GM21423 (cell line): Measurements from ENCODE around the gene VPS33A.
"Not testable (repeated sequence)": the region's sequence is repeated elsewhere in the genome, so short reads cannot be mapped to it uniquely, and the experiment has no call there.

ENCODE experiments used
- ATAC-seq: cut with Tn5 transposase; IDR thresholded peaks from one replicate; pipeline ENCODE4 v1.9.1; 2021; ENCODE audit warnings: mild to moderate bottlenecking, moderate library complexity; ENCODE audit not compliant: unreplicated experiment

Gene VPS33A

DNA sequence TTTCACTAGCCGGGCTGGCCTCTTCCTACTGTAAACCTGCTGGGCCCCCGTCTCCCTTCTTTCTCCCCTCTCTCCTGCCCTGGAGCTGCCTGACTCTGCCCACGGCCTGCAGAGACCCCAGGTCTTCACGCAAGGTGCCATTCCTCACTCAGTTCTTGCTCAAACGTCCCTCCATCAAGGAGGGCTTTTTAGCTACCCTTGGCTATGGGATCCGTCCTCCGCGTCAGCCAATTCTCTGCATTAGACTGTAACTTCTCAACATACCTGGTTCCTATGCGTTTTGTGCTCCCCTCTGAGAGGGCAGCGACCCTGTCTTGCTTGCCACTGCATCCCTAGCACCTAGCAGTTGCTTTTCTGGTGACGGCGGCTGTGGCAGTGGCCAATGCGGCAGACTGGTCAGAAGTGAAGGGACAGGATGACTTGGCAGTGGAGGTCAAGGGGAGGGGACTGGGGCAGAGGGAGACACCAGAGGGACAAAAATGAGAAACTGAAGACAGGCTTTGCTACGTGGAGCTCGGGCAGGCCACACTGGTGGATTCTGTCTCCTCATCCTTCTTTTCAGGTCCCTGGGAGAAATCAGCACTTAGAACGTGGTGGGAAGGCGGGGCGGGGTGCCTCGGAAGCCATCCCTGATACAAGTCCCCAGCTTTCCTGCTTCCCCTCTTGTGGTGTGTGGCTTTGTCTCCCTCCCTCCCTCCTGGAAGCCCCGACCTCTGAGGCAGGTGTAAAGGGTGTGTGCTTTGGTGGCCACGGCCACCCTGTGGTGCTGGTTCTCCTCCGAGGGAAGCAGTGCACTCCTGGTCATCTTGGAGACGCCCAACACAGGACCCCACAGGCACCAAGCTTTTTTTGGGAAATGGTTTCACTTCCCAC, 61.0 kb downstream of the VPS33A start:
- ATAC-seq: no peak

- ATAC-seq: no peak
Measured at GRCh38 chr12:122204167-122205052, 61.9 kb downstream of the VPS33A start.

GRCh38 chr12:122203301-122204166, 62.8 kb downstream of the VPS33A start, which contains the start of gene B3GNT4:
Gene B3GNT4 (plus strand): TSS chr12:122203709. CDS start chr12:122204619, 910 bp downstream.
- ATAC-seq: no peak

GRCh38 chr12:122202811-122203210, 63.5 kb downstream of the VPS33A start:
- not testable (repeated sequence) for ATAC-seq

DNA sequence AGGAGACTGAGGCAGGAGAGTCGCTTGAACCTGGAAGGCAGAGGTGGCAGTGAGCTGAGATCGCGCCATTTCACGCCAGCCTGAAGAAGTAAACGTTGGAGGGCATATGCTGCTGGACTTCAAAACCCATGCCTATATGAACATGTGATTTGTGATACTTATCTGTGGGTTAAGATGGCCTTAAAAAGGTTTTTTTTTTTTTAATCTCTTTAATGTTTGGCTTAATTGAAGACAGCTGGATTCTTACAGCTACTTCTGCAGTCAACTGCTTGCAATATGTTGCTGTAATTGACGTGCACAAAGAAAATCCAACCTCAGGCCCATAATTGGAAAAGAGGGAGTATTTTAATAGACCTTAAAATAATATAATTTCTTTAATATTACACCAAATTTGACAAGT, 64.3 kb downstream of the VPS33A start:
- no peak for ATAC-seq

DNA sequence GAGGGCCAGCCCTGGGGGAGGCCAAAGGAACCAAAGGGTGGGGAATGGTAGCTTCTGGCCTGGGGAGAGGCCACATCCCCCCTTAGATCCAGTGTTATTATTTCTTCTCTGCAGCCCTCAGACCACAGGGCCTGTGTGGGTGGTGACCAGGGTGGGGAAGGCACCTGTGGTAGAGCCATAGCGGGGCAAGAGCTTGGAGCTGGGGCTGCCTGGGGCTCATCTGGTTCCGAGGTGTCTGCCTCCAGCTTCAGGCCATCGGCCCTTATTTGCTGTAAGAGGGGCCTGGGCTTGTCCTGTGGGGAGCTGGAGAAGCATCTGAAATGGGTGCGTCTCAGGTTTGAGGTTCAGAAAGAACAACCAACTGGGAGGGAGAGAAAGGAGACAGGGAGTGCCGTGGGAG, 64.9 kb downstream of the VPS33A start:
- no peak for ATAC-seq

DNA sequence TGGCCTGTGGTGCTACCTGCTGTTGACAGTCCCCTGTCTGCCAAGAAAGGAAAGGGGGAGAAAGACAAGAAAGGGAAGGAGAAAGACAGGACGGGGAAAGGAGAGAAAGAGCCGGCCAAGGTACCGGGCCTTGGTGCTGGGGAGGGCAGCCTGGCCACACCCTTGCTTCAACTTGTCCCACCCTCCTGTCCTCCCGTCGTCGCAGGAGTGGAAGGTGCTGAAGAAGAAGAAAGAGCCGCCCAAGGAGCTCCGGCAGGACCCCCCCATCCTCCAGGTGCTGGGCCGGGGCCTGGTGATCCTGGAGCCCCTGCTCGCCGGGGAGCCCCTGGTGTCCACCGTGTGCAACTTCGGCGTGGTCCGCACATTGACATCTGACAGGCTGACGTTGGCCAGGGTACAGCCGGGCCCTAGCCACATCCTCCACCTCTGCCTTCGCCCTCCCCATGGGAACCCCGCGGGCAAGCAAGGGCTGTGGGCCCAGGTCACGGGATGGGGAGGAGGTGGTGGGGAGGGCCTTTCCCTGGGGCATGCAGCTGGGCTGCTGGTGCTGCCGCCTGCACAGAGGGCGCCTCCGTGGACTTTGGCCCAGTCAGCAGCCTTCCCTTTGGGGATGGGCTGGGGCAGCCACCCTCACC, 65.6 kb downstream of the VPS33A start:
- no peak for ATAC-seq

DNA sequence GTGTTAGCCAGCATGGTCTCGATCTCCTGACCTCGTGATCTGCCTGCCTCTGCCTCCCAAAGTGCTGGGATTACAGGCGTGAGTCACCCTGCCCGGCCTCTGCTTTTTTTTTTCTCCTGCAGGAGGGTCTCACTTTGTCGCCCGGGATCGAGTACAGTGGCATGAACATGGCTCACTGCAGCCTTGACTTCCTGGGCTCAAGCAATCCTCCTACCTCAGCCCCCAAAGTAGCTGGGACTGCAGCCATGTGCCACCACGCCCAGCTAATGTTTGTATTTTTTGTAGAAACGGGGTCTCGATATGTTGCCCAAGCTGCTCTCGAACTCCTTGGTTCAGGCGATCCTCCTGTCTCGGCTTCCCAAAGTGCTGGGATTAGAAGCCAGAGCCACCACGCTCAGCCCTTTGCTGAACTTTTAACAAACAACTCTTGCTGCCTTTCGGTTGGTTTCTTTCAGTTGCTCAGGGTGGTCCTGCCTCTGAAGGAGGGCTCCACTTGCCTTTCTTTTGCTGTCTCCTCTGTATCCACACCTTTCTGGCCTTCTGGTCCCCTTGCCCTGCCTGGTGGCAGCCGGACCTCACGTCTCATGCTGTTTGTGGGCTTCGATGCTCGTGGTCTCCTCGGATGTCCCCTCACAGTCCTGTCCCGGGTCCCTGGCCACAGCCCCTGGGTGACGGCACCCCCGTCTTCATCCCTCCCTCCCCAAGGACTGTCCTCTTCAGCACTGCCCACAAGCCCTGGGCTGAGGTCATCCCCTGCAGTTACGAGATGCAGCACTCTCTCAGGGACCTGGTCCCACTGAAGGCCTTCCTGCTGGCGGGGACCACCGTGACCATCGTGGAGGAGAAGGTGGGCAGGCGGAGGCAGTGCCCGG, 66.6 kb downstream of the VPS33A start:
- ATAC-seq: no peak

DNA sequence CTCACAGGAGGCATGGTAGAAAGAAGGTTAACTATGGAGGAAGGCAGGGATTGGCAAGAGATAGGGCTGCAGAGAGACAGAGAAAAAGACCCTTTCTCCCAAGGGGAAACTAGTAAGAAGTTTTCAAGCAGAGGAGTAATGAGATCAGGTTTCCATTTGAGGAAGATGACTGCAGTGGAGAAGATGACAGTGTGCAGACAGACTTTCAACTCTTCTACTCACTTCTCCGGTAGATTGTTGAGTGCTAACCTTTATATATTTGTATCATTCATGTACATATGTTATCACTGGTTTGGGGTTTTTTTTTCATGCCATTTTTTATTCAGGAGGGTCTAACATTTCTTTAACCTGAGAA, 68.7 kb downstream of the VPS33A start:
- ATAC-seq: no peak

DNA sequence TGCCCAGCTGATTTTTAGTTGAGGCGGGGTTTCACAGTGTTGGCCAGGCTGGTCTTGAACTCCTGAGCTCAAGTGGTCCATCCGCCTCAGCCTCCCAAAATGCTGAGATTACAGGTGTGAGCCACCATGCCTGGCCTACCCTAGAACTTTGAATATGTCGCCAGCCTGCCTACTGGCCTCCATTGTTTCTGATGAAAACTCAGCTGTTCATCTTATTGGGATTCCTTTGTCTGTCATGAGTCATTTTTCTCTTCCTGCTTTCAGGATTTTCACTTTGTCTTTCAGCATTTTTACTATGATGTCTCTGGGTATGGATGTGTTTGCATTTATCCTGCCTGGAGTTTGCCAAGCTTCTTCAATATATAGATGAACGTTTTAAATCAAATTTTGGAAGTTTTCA, 70.9 kb downstream of the VPS33A start:
- ATAC-seq: no peak

GRCh38 chr12:122194804-122195203, 71.5 kb downstream of the VPS33A start:
- ATAC-seq: no peak

DNA sequence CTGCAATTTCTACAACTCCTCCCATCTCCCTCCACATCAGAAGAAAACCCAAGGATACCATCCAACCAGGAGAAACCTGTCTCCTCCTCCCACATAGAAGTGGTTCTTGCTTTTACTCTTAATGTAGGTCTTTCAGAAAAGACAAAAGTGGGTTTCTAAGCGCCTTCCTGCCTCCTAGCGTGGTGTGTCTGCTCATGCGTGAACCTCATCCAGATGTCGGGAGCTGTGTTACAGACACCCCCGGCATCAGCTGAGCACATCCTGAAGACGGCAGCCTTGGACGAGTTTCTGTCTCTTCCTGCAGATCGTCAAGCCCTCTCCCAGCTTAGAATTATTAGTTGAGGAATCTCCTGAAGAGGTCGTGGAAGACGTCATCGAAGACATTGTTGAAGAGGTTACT, 73.9 kb downstream of the VPS33A start:
- no peak for ATAC-seq

DNA sequence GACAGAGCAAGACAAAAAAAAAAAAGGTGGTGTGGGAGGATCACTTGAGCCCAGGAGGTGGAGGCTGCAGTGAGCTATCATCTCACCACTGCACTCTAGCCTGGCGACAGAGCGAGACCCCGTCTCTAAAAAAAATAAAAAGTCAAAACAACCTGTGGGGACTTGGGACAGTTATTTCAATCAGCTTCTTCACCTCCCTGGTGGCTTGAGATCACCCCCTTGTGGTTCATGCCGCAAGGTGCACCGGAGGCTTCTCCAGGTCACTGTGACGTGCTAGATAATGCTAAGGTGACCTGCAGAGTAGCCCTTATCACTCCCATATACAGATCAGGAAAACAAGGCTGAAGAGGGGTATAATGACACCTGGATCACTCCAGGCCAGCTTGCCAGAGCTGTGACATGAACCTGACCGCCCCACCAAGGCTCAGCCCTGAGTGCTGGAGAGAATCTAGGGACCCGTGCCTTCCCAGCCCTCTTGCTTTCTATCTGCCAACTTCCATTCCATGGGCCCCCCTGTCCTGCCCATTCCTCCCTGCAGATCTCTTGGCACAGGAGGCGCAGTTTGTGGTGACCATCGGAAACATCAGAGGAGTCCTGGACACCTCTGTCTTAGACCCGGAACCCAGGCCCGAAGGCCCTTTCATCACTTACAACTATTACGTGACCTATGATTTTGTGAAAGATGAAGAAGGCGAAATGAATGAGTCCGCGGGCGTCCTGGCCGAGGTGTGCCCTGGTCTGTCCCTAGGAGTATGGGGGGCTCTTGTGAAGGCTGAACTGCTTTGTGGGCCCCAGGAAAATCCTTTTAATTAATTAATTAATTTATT, 75.2 kb downstream of the VPS33A start:
- ATAC-seq: no peak

DNA sequence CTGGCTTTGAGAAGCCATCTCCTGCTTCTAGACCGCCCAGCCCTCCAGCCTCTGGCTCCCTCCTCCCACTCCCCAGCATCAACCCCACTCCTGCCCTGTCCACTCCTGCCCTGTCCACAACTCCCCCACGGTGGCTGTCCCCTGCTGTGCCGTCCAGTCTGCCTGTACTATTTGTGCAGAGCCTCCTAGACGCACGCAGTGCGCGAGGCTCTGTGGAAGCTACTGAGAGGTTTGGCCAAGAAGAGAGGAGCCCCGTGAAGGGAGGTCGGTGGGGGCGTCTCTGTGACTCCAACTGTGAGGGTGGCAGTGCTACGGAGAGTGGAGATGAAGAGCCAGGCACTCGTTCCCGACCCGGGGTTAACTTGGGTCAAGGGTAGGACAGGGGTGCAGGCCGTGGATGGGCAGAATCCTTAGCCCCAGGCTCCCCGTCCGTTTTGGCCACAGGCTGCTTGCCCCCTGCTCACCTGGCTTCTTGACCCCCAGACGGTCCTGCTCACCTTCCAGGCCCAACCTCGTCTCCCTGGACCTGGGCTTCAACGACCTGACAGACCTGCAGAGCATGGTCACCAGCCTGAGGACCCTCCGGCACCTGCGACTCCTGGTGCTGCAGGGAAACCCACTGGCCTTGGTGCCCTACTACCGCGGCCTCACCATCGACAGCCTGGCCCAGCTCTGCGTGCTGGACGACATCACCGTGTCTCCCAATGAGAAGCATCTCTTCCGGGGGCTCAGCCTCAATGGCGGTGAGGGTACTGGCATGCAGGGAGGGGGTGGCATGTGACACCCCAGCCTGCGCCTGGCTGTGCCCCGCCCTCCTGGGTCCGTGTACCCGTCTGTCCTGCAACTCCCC, 76.4 kb downstream of the VPS33A start:
- ATAC-seq: no peak

DNA sequence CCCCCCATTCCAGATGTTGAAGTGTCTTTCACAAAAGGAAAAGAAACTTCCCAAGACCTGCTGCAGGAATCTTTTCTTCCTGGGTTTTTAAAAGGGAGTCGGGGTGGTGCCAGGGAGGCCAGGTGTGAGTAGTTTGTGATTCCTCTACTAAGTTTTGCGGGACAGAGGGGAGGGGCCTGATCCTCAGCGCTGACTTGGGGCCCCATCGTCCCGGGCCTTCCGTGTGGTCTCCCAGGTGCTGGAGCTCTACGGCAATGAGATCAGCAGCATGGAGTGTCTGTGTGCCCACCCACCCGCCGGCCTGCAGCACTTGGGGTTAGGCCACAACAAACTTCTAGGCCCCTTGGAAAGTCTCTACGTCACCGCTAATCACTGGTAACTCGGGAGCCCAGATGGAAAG, 78.8 kb downstream of the VPS33A start:
- no peak for ATAC-seq

GRCh38 chr12:122185494-122186082, 80.7 kb downstream of the VPS33A start:
- no peak for ATAC-seq

- ATAC-seq: no peak
Measured at GRCh38 chr12:122185079-122185478, 81.2 kb downstream of the VPS33A start.
